Measurements from ENCODE around the gene CCDC9. TPM values are rescaled to one million over a fixed set of nuclear protein-coding genes. Genes with fewer than 3 reads are reported as not detected.

Gene CCDC9
- total and polyA plus RNA-seq, 2 of the 13 experiments (the other 11 are each of a cell fraction or from before 2014, with no cell fraction given), result 2.9 to 6.3 TPM

- TF ChIP-seq ZBED4 (CRISPR knock-in tag; IDR thresholded peaks at IDR 0.05; ENCODE audit: borderline replicate concordance), result no peak
- TF ChIP-seq GABPA (IDR thresholded peaks at IDR 0.05; ENCODE audit: low read depth, low read length), result no peak
- peak; percentile 59 for TF ChIP-seq GABPA (CRISPR knock-in tag; IDR thresholded peaks at IDR 0.05; ENCODE audit: low read depth)
- no peak for TF ChIP-seq EEA1 (CRISPR knock-in tag; IDR thresholded peaks at IDR 0.05; ENCODE audit: borderline replicate concordance)
- no peak for TF ChIP-seq ZNF414 (CRISPR knock-in tag; IDR thresholded peaks at IDR 0.05)
Measured at GRCh38 chr19:47310819-47311218, 54.5 kb downstream of the CCDC9 start (continued).

GRCh38 chr19:47312366-47313006 is 56.2 kb downstream of the CCDC9 start:
- ATAC-seq (no peak), FAIRE-seq (no peak), DNase-seq (ENCODE audit: low spot score) (no peak)
- Histone ChIP-seq H3K9ac (ENCODE audit: insufficient read depth, low read depth, low read length) (no peak overlapping the region), H3K36me3 (replicated peaks in 1 of 2; ENCODE audit: control insufficient read depth in 1 of 2, insufficient read depth in 2 of 2, low read length in 2 of 2) (no peaks in the 10 kb centered on the region), H3K4me2 (ENCODE audit: low read depth, low read length) (no peak overlapping the region), H3K79me2 (ENCODE audit: insufficient read depth, low read length) (no peaks in the 10 kb centered on the region), H4K20me1 (ENCODE audit: insufficient read depth, low read length) (no peaks in the 10 kb centered on the region), H3K9me3 (ENCODE audit: low read length) (no peaks in the 10 kb centered on the region), H3K27me3 (ENCODE audit: control insufficient read depth in 1 of 2, insufficient read depth in 2 of 2, low read length in 2 of 2) (no peaks in the 10 kb centered on the region), H2AFZ (ENCODE audit: low read length) (no peak overlapping the region), H3K4me3 (replicated peaks in 1 of 3; ENCODE audit: insufficient read depth in 1 of 3, low read depth in 2 of 3, low read length in 3 of 3) (no peak overlapping the region), H3K27ac (ENCODE audit: extremely low read length, insufficient read depth, low read length) (peak overlapping the region; percentile 59), H3K4me1 (ENCODE audit: insufficient read depth, low read length) (peaks cover 68% of the 10 kb centered on the region)
- ChIA-PET POLR2A (interaction anchor here (2.3 kb wide), 1 partner anchor 37 kb away, joined by 7 read pairs; the partner anchor contains the start of gene DHX34), CTCF (ENCODE audit: low intra/inter-chr PET ratio, low total read pairs) (no interaction called here)
- intact Hi-C loops (cut with micrococcal nuclease; ENCODE audit: unreplicated experiment), result no loop called here
- WGBS (ENCODE audit: low lambda C conversion rate), result 69% methylated on average over 5 of the region's 5 CpGs
- no TSS peak for BruUV-seq (replicated peaks)
- in situ Hi-C loops (cut with HindIII; ENCODE audit: extremely low pct_ligation_motif_present, low pct_unique_long_range_greater_than_20kb), result no loop called here
- 0 out of 2 replicates have a peak, but pooled peaks have one; percentile 27 for TF ChIP-seq ZBTB34 (CRISPR knock-in tag; IDR thresholded peaks at IDR 0.05)
- TF ChIP-seq HNRNPH1 (optimal IDR thresholded peaks at IDR 0.05; ENCODE audit: low read depth, low read length), result no peak
- TF ChIP-seq ZFP91 (CRISPR knock-in tag; IDR thresholded peaks at IDR 0.05; ENCODE audit: borderline replicate concordance), result no peak
- no peak for TF ChIP-seq SRSF9 (IDR thresholded peaks at IDR 0.05; ENCODE audit: borderline replicate concordance, insufficient read depth, low read depth, low read length, poor library complexity, severe bottlenecking)
- TF ChIP-seq ZBTB14 (CRISPR knock-in tag; IDR thresholded peaks at IDR 0.05), result no peak
- TF ChIP-seq U2AF1 (optimal IDR thresholded peaks at IDR 0.05; ENCODE audit: low read depth, low read length), result no peak
- peak; percentile 99 for TF ChIP-seq ZKSCAN8 (CRISPR knock-in tag; IDR thresholded peaks at IDR 0.05; ENCODE audit: borderline replicate concordance)
- TF ChIP-seq ZFP90 (CRISPR knock-in tag; IDR thresholded peaks at IDR 0.05; ENCODE audit: borderline replicate concordance), result no peak
